HG02571 (cell line): ENCODE results near the gene LYPD4.
"Not testable (repeated sequence)": the region's sequence is repeated elsewhere in the genome, so short reads cannot be mapped to it uniquely, and the experiment has no call there.

Source experiments
- ATAC-seq: cut with Tn5 transposase; IDR thresholded peaks from one replicate; pipeline ENCODE4 v1.9.1; 2021; ENCODE audit warnings: mild to moderate bottlenecking, moderate library complexity; ENCODE audit not compliant: unreplicated experiment

The LYPD4 gene

DNA sequence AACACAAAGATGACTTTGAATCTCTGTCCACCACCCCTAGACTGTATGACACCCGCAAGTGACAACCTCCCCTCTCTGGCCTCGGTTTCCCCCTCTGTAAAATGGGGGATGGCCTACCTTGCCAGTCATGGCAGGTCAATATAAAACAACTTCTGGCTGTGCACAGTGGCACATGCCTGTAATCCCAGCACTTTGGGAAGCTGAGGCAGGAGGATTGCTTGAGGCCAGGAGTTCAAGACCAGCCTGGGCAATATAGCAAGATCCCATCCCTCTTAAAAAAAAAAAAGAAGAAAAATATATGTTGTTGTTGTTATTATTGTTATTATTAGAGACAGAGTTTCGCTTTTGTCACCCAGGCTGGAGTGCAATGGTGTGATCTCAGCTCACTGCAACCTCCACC lies 31.5 kb upstream of the LYPD4 start:
- not testable (repeated sequence) for ATAC-seq

GRCh38 chr19:41872775-41873647 lies 28.5 kb upstream of the LYPD4 start:
- no peak for ATAC-seq

DNA sequence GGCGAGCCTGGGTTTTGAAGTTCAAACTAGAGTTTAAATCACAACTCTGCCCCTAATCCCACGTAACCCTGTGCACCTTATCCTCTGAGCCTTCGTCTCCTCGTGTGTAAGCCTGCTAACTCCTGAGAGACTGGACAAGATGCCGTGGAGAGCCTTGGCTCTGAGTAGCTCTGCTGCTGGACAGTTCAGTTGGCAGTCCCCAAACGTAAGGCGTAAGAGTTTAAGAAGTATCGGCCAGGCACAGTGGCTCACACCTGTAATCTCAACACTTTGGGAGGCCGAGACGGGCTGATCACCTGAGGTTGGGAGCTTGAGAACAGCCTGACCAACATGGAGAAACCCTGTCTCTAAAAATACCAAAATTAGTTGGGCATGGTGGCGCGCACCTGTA lies 27.9 kb upstream of the LYPD4 start:
- ATAC-seq: no peak

DNA sequence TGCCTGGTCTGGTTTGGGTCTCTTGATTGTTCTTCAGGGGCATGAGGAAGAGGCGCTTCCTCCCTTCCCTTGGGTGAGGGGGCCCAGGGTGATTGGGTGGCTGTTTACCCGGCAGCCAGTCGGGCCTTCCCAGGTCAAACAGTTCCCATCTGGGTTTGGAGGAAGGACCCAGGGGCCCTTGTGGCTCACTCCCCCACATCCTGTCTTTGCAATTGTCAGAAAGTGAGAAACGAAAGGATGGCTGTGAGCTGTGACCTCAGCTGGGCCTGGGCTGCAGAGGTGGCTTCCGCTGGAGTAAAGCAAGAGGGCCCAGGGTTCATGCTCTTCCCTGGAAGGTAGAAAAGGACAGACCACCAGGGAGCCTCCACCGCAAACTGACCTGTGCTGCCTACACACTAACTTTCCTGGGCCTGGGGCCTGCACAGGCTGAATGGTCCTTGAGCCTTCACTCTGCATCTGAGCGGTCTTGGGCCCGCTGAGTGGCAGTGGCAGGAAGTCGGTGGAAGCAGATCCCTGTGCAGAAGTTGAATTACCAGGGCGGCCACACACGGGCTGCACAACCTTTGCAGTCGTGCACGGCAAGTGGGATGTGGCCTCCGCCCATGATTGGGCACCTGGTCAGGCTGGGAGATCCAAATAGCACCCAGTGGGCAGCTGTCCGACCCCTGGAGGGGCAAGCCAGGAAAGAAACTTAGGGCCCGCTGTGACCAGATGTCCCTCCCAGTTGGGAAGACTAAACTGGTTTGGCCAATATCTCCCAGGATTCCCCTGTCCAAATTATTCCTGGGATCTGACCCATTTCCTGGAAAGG lies 27.3 kb upstream of the LYPD4 start:
- ATAC-seq: peak; percentile 47

GRCh38 chr19:41870401-41870873 lies 26.0 kb upstream of the LYPD4 start:
- ATAC-seq: no peak

DNA sequence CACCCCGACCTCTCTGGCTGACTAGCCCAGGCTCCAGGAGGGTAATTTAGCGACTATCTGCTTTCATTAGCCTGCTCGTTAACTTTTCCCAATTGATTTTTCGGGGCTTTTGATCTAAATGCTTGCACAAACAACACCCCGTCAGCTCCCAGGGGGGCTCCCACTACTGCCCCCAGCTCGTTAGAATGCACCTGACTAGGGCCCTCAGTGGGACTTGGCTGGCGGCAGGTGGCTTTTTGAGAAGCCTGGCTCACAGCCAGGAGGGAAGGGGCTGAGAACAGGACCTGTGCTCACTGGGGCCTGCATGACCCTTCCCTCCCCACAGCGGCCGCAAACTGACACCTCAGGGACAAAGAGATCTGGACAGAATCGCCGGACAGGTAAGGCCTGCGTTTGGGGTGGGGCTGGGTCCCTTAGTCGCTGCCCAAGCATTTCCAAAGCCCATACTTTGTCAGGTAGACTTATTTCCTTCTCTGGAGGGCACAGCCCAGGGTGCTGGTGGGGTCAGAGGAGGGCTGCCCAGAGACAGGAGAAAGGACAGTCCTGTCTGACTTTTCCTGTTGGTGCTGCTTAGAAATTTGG lies 25.0 kb upstream of the LYPD4 start:
- ATAC-seq: no peak

DNA sequence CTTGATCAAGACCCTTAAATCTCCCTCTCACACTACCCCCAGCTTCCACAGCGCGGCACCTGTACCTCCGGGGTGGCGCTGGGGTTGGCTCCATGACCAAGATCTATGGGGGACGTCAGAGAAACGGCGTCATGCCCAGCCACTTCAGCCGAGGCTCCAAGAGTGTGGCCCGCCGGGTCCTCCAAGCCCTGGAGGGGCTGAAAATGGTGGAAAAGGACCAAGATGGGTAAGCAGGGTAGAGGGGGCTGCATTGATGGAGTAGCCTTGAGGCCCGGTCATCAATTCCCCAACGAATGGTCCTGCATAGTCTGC lies 24.5 kb upstream of the LYPD4 start:
- no peak for ATAC-seq

DNA sequence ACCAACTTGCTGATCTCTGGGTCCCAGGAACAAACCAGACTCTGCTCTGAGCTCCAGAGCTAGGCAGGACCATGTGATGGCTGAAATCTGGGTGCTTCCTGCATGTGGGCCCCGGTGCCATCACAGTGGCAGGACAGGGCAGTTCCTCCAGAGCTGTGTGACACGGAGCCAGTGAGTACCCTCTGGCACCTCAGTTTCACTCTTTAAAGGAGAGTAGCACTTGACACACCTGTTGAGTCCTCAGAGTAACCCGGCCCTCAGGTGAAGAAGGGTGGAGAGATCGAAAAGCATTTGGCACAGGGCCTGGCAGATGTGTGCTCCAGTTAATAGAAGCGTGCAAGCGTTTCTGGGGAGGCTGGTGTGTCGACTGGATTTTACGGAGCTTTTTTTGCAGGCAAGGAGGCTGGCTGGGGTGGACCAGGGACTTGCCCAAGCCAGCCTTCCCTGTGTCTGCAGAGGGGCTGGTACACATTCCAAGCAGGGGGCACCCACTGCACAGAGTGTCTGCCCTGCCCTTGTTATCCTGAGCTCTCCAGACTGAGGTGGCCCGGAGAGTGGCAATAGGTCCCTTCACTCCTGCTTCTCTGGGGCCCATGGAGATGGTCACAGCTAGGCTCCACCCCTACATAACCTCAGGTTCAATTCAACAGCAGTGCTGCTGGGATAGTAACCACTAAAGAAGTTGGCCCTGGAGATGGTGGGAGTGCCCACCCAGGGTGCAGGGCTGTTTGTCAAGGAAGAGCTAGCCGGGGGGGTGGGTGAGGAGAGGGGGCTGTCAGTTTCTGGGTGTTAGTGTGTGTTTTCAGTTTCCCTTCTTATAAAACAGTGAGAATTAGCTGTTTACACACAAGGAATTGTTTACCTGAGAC lies 23.9 kb upstream of the LYPD4 start:
- ATAC-seq: no peak

DNA sequence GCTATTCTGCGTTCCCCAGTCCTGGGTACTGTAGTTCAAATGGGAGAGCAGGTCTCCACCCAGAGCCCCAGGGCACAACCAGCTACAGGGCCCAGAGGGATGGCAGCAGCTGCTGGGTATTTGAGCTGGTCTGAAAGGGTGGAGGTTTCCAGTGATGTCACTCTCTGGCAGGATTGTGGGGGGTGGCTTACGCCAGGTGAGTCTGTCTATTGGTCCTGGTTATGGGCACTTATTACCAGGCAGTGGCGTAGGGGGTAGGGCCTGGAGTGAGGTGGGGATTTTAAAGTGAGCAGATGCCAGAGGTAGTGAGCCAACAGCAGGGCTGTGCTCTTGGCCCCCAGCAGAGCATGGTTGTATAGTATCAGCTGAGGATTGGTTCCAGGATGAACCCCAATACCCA lies 21.8 kb upstream of the LYPD4 start:
- ATAC-seq: no peak

DNA sequence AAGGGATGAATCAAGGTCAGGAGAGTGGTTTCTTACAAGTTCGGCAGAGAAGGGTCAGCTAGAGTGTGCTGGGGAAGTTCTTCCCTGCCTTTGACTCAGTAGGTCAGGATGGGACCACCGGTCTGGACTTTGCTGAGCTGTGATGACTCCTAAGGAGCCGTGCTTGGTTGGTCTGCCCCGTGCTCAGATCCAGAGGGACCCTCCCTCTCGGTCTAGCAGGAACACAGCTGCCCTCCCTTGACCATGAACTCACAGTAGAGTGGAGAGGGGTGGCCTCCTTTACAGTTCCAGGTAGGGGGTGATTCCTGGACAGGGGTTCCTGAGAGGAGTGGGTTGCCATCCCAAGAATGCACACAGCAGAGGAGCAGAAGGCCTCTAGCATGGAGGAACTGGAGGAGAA lies 19.9 kb upstream of the LYPD4 start:
- no peak for ATAC-seq

DNA sequence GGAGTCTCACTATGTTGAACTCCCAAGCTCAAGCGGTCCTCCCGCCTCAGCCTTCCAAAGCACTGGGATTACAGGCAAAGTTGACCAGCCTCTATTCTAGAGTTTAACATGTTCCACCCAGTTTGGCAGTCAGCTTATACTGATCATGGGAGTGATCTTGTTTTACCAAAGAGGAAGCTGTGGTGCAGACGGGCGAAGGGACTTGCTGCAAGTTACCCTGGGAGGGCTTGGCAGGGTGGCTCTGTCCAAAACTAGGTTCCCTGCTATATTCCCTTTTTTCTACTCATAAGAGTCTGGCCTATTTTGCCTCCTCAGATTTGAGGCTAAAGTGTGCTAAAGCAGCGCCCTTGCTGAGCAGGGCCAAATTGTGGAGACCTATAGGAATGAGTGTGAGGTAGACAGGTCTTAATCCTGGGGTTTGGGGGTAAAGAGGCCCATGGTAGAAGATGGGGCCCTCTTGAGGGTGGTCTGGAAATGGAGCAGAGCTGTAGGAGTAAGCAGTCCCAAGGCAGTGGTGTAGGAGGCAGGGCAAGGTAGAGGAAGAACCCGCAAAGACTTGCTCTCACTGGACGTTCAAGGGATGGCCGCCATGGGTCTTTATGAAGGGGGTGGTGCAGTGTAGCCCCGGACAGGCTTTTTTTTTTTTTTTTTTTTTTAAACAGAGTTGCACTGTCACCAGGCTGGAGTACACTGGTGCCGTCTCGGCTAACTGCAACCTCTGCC lies 18.9 kb upstream of the LYPD4 start:
- ATAC-seq: no peak

DNA sequence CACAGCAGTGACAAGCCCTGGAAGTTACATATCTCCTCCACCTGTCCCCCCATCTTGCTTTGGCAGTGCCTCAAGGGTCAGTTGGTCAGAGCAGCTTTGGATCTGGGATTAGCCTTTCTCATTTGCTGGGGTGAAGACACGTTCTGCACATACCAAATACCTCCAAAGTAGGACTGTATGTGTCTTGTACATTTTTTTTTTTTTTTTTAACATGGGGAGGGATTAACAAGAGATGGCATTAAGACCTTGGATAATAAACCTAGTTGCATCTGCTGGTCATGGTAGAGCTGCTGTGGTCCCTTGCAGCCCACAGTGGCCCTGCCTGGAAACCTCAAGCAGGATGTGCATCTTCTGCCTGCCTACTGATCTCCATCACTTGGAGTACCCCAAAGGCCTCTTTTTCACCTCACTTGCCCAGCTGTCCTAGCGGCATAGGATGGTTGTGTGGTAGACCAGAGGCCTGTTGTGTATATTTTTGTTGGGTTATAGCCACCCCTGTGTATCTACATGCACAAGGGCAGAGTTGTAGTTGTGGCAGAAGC lies 18.0 kb upstream of the LYPD4 start:
- ATAC-seq: no peak

DNA sequence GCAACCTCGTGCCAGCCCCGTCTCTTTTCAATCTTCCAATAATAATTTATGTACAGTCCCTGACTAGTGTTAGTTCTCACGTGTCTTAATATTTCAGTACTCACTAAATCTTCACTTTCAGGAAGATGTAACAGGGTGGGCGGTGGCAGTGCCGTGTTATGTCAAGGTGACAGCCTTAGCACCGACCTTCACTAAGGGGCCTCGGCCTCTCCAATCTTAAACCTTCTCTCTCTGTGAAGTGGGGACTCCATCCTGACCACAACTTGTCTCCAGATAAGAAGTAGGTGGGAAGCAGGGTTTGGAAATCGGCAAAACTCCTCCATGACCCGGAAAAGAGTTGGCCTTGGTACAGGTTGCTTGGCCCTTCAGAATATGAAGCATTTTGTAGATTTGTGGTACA lies 17.4 kb upstream of the LYPD4 start:
- no peak for ATAC-seq

GRCh38 chr19:41861116-41861768 lies 16.8 kb upstream of the LYPD4 start:
- no peak for ATAC-seq

DNA sequence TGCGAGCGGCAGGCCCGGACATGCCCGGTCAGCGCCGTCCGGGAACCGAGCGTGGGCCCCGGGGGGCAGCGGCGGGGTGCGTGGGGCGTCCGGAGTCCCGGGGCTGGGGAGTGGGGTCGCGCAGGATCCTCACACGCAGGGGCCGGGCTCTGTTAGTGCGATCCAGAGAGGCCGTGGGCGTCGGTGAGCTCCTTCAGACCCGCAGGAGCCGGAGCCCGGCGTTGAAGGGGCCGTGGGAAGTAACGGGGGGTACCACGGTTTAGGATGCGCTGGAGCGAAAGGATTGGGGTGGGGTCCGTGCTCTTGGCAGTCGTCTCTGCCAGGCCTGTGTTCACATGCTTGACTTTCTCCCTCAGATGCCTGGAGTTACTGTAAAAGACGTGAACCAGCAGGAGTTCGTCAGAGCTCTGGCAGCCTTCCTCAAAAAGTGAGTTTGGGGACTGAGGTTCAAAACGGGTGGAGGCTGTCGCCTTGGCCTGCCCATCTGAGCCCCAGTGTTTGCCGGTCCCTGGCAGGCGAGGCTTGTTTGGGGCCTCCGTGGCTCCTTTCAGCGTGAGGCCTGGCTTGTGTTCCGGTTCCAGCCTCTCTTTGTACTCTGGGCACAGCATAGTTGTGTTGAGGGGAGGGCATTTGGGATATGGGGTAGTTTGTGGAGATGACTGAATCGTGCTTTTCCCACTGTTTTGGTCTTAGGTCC lies 16.1 kb upstream of the LYPD4 start:
- ATAC-seq: no peak

DNA sequence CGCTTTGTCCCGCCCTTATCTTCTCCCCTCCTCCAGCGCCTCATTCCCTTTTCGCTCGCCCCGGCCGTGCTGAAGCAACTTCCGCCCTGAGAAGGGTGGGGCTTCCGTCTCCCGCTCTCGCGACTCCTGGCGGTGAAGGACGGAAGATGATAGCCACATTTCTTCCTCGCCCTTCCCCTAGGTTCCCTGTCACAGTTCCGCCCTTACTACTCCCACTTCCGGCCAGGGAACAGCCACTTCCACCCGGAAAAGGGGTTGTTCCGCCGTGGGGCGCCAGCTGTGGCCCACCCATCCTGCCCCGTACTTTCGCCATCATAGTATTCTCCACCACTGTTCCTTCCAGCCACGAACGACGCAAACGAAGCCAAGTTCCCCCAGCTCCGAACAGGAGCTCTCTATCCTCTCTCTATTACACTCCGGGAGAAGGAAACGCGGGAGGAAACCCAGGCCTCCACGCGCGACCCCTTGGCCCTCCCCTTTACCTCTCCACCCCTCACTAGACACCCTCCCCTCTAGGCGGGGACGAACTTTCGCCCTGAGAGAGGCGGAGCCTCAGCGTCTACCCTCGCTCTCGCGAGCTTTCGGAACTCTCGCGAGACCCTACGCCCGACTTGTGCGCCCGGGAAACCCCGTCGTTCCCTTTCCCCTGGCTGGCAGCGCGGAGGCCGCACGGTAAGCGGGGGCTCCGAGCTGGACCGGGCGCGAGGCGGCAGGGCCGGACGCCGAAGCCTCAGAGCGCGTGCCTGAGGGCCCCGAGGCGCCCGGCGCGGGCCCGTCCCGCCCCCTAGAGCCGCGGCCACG lies 15.3 kb upstream of the LYPD4 start, which contains the start of gene RPS19:
Gene RPS19, plus strand, starts transcription at position 638 of the 801 bp plus-strand sequence. CDS start 520 bp downstream, outside the sequence.
- peak; percentile 71 for ATAC-seq

DNA sequence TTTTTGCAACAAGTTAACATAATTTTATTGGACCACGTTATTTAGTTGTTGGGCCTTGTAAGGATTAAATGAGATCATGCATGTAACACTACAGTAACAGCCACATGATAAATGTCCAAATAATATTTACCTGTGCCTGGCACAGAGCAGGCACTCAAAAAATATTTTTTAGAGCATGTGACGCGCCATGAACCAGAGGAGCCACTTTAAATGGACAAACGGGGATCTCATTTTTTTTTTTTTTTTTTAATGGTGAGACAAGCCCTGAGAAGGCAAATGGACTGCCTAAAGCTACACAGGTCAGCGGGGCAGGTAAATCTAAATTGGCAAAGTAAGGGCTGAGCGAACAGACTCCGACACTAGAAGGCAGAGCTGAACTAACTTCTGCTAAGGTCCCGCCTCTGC lies 14.7 kb upstream of the LYPD4 start:
- ATAC-seq: no peak

- ATAC-seq: no peak
Measured at GRCh38 chr19:41853768-41854167, 9.3 kb upstream of the LYPD4 start.
